ENCODE measurements around the gene DCDC2C.

DCDC2C gene

DNA sequence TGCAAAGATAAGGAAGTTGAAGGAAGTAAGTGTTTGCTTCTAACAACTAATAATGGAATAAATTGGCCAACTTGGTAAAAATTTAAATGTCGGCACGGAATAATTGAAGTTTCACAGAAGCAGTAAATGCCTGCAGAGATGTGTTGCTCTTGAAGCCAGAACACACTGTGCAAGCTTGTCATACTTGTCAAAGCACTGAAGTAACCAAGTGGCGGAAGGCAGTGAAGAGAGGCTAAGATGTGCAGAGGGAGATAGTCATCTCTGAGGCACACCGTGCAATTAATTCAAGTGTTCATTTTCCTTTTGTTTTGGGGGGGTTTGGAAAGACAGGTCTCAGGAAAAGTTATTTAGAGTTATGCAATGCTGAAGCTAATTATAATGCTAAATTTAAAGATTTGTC lies 5.2 kb downstream of the DCDC2C start:
- DNase-seq (ENCODE audit: low read depth in 1 of 2, low spot score in 1 of 2): no peak

- no peak for DNase-seq (ENCODE audit: low read depth in 1 of 2, low spot score in 1 of 2)
Observed at GRCh38 chr2:3709225-3709624, 5.8 kb downstream of the DCDC2C start.

- DNase-seq (ENCODE audit: low read depth in 1 of 2, low spot score in 1 of 2): no peak
Observed at GRCh38 chr2:3712424-3712823, 9.0 kb downstream of the DCDC2C start.

DNA sequence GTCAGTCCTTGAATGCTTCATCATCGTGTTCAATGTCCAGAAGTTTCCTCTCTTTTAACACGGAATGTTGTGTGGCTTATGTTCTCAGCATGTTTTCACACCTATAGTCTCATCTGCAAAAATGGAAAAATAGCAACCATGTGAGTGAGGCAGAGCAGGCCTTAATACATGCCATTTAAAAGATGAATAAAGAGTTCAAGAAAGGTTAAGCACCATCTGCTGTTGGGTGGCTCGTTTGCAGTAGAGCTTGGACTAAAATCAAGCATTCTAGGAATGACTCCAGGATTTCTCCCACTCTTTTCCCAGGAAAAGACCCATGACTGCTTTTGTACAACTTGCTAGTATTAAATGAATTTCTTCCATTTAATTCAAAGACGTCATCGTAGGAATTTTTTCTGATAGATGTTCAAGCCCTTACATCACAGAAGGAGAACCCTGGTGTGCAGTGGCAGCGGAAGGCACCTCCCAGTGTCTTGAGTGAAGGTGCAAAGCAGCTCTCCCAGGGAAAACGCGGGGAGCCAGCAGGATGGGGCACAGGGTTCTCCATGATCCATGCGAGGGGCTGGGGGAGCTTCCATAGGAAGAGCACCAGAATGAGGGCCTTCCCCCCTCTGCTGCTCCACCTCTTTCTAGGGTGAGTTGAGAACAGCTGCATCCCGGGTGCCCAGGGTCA lies 9.6 kb downstream of the DCDC2C start:
- no peak for DNase-seq (ENCODE audit: low read depth in 1 of 2, low spot score in 1 of 2)

- DNase-seq (ENCODE audit: low read depth in 1 of 2, low spot score in 1 of 2): no peak
Observed at GRCh38 chr2:3718679-3719078, 15.3 kb downstream of the DCDC2C start.

- no peak for DNase-seq (ENCODE audit: low read depth in 1 of 2, low spot score in 1 of 2)
Observed at GRCh38 chr2:3725002-3725401, 21.6 kb downstream of the DCDC2C start.

- no peak for DNase-seq (ENCODE audit: low read depth in 1 of 2, low spot score in 1 of 2)
Observed at GRCh38 chr2:3725458-3726250, 22.3 kb downstream of the DCDC2C start.

- no peak for DNase-seq (ENCODE audit: low read depth in 1 of 2, low spot score in 1 of 2)
Observed at GRCh38 chr2:3726511-3726910, 23.1 kb downstream of the DCDC2C start.

- no peak for DNase-seq (ENCODE audit: low read depth in 1 of 2, low spot score in 1 of 2)
Observed at GRCh38 chr2:3727397-3728045, 24.1 kb downstream of the DCDC2C start.

DNA sequence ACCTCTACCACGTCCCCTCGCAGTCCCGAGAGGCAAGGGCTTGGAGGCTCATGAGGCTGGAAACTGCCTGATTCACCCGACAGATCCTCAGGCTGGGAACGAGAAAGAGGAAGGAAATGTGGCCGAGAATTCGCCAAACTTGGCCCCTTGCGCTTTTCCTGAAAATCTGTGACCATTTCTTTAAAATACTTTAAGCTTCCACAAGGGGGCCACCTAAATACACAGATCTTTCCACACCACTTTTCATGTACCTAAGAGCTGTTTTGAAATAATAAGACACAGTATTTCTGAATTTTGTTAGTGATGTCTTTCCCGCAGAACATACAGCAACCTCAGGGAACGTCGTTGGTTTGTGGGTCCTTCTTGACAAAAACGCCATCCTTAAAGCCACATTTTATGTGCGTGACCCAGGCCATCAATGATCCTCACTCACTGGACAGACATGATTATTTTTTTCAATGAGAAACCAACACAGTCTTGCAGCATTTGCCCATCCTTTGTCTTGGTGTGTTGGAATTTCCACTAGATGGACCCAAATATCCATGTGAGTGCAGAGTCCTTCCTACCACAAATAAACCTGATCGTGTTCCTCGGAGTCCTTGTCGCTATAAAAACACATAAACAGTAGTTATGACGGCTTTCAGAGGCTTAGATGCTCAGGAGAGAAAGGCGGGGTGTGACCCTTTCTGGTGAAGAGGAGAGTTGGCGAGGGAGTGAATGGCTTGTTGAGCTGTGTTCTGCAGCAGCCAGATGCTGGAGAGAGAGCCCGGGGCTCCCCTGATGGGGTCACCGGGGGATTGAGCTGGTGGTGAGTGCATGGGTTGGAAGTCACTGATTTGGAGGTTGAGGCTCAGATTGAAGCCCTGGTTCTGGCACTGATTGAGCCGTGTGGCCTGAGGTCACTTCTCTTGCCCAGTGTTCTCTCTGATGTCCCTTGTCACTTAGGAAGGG lies 25.0 kb downstream of the DCDC2C start:
- DNase-seq (ENCODE audit: low read depth in 1 of 2, low spot score in 1 of 2): no peak

GRCh38 chr2:3729055-3729448 lies 25.7 kb downstream of the DCDC2C start:
- no peak for DNase-seq (ENCODE audit: low read depth in 1 of 2, low spot score in 1 of 2)

DNA sequence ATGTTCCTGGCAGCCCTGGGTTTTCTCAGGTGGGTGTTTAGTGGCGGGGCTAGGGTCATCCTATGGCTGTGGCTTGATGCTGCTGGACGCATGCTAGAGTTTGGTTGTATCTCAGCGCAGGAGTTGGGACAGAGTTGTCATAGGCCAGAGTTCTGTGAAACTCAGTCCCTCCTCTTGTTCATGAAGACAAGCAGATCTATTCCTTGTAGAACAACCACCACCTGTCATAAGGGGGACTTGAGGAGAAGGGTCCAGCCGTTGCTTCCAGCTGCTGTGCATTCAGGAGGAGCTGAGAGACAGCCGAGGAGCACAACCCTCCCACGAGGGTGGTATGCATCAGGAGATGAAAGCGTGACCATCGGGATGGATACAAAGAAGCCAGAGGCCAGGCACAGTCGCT lies 26.4 kb downstream of the DCDC2C start:
- no peak for DNase-seq (ENCODE audit: low read depth in 1 of 2, low spot score in 1 of 2)

DNA sequence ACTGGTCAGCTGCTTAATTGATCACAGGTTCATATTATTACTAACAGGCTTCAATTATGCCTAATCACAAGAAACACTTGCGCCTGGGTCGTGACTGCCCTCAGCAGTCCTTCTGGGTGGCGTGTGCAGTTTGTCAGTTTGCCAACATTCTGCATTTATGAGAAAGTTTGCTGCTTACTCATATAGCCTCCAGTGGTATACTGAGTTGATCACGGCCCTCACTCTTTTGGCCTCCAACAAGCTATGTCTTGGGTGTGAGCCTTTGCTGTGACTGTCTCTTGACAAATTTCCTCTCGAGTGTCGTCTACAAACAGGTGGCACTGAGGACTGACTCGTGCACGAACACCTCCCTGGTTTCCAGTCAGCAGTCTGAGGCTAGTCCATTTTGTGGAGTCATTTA lies 27.3 kb downstream of the DCDC2C start:
- no peak for DNase-seq (ENCODE audit: low read depth in 1 of 2, low spot score in 1 of 2)

- no peak for DNase-seq (ENCODE audit: low read depth in 1 of 2, low spot score in 1 of 2)
Observed at GRCh38 chr2:3731829-3732228, 28.5 kb downstream of the DCDC2C start.

DNA sequence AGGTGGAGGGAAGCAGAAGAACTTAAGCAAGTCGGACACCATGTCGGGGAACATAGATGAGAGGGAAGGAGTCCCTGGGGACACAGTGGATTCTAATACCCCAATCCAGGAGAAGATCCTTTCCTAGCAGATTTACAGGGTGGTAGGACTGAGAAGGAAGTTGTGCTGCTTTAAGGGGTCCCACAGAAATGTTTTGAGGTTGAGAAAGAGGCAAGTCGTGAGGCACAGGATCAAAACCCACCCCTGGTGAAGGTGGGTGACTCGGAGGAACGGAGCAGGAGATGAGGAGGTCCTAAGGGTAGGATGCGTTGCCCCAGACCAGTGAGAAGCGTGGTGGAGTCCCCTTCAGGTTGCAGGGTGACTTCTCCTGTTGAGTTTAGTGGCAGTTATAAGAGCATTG lies 32.7 kb downstream of the DCDC2C start:
- no peak for DNase-seq (ENCODE audit: low read depth in 1 of 2, low spot score in 1 of 2)

DNA sequence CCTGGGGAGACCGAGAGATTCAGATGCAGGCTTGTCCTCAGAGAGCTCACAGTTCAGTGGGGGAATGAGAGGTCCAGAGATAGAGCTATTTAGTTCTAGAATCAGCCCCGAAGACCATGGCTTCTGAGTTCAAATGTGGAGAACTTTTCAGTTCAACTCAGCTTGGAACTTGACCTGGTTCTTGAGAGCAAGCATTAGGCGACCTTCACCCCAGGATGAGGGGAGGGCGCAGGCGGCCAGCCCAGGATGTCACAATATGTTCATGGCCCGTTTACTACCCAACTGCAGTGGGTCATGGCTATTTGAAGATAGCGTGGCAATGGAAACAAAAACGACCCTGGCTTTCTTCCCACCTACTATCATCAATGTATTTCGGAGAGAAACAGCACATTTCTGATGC lies 33.8 kb downstream of the DCDC2C start:
- DNase-seq (ENCODE audit: low read depth in 1 of 2, low spot score in 1 of 2): no peak

GRCh38 chr2:3738454-3738853 lies 35.1 kb downstream of the DCDC2C start:
- no peak for DNase-seq (ENCODE audit: low read depth in 1 of 2, low spot score in 1 of 2)

GRCh38 chr2:3739313-3739712 lies 35.9 kb downstream of the DCDC2C start:
- DNase-seq (ENCODE audit: low read depth in 1 of 2, low spot score in 1 of 2): no peak

DNA sequence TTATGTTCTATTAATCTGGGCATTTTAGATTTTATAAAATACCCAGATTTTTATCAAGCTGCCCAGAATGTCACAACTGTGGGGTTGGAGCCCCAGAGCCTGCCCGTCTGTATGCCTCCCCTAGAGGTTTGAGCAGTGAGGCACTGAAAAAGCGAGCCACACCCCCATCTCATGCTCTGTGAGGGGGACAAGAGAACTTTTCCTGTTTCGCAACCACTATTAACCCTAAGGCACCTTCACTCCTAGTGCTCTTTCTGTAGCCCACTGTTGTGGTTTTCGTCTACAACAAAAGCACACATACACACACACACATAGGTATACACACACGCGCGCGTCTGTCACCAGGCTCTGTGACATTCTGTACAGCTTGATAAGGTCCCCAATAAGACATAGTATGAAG lies 38.0 kb downstream of the DCDC2C start:
- no peak for DNase-seq (ENCODE audit: low read depth in 1 of 2, low spot score in 1 of 2)

- no peak for DNase-seq (ENCODE audit: low read depth in 1 of 2, low spot score in 1 of 2)
Observed at GRCh38 chr2:3741867-3742602, 38.7 kb downstream of the DCDC2C start.
